GM12865 (cell line): ENCODE measurements around the gene WNT9A.

Source experiments
- DNase-seq: peaks from one replicate; pipeline ENCODE4 v3.0.0; 2010; ENCODE audit warnings: low read depth
- H3K4me3 ChIP-seq: 2 replicates; pipeline ENCODE4 v1.5.1; 2011; ENCODE audit warnings: mild to moderate bottlenecking, low read depth, low read length, control low read depth
- TF ChIP-seq, protein P1 (sequence below): IDR thresholded peaks from 2 replicates; pipeline ENCODE4 v1.5.1; 2011; ENCODE audit warnings: low read length, control low read depth, low read depth, inconsistent platforms; ENCODE audit not compliant: insufficient read depth; ENCODE audit errors: missing control alignments

WNT9A gene

DNA sequence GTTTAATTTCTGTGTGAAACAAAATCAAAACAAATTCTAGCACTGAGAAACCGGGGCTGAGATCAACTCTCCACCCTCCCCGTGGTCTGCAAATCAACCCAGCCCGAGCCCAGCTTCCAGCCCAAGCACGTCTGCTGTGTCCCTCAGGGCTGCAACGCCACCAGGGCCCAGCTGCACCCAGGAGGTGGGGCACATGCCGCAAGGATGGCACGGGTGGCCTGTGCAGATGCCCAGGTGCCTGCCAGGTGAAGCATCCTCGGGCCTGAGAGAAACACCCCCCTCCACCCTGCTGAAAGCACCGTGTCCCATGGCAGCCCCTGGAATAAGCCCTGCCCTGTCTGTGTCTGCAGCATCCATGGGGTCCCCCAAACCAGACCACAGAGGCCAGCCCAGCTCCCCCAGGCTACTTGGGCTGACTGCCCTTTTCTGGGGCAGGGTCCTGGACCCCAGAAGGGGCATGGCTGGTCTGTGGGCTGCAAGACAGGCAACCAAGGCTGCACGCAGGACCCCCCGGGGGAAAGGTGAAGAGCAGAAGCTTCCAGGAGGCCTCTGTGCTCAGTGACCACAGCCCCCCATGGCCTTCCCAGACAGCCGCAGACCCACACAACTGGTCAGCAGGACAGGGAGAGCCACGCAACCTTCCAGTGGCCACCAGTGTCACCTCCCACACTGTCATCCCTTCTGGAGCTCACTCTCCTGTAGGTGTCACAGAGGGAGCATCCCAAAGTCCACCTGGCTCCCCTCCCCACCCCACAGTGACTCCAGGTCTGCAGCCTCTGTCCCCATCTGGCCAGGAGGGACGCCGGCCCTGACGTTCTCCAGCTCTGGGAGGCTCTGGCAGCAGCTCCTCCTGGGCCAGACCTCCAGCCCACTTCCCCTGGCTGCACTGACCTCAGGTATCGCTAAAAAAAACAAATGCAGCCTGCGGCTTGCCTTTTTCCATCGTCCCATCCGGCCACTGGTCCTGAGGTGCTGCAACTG is 7.7 kb downstream of the WNT9A start:
- TF ChIP-seq, protein P1, sequence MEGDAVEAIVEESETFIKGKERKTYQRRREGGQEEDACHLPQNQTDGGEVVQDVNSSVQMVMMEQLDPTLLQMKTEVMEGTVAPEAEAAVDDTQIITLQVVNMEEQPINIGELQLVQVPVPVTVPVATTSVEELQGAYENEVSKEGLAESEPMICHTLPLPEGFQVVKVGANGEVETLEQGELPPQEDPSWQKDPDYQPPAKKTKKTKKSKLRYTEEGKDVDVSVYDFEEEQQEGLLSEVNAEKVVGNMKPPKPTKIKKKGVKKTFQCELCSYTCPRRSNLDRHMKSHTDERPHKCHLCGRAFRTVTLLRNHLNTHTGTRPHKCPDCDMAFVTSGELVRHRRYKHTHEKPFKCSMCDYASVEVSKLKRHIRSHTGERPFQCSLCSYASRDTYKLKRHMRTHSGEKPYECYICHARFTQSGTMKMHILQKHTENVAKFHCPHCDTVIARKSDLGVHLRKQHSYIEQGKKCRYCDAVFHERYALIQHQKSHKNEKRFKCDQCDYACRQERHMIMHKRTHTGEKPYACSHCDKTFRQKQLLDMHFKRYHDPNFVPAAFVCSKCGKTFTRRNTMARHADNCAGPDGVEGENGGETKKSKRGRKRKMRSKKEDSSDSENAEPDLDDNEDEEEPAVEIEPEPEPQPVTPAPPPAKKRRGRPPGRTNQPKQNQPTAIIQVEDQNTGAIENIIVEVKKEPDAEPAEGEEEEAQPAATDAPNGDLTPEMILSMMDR = no peak
- H3K4me3 ChIP-seq = no peak overlapping the region
- DNase-seq = no peak

DNA sequence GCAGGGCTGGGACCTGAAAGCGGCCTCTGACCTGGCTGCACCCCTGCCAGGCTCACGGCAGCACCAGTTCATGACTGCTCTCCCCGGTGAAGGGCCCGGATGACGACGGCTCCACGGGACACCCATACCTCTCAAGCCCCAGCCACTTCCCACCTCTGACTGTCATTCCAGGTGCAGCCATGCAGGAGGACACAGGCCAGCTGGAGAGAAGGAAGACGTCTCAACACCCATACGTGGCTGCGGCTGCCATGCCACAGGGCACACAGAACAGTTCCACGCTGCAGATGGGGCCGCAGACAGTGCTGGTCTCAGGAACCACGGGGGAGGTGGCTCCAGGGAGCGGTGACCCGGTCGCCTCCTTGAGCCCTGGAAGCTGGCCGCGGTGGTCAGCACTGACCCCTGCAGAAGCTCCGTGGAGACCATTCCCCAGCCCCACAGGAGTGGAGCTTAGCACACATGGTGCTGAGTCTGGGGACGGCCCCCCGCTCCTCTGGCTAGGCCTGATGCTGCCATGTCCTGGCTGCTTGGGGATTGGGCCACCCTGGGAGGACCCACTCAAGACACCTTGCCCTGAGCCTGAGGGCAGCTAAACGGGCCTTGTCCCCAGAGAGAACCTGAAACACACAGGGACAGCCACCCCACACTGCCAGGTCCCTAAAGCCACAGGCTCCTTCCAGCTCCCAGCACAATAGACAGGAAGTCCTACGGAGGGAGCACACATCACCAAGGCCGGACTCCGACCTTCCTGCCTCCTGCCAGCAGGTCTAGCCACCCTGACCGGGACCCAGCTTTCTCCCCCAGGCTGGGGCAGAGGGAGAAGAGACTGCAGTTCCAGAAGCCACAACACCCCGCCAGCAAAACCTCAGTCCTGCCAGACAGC is 8.6 kb downstream of the WNT9A start:
- TF ChIP-seq, protein P1 = no peak
- no peak overlapping the region for H3K4me3 ChIP-seq
- DNase-seq = no peak

DNA sequence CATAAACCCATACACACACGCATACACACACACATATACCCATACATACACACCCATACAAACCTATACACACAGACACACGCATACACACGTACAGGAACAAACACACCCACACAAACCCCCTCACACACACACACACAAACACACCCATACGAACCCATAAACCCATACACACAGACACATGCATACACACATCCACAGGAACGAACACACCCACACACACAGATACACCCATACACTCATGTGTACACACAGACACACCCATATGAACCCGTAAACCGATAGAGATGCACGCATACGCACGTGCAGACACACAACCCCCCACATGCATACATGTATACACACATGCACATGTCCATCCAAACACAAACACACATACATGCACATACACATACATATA is 9.5 kb downstream of the WNT9A start:
- no peak for DNase-seq

DNA sequence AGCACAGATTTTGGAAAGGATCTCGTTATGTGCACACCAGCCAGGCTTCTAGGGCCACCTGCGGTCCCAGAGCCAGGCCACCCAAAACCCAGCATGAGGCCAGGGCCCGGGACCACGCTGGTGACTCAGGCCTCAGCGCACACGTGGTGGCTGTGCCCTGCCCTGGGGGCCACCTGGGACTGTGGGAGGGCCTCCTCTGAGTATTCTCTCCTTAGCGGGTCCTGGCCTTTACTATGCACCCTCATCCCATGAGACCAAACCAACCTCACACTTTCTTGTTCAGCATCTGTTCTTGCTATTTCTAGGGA is 9.9 kb downstream of the WNT9A start:
- TF ChIP-seq, protein P1 = no peak
- DNase-seq = no peak
- H3K4me3 ChIP-seq = no peak overlapping the region

More for the DNA sequence above, 9.5 kb downstream of the WNT9A start:
- TF ChIP-seq, protein P1 = no peak
- no peak overlapping the region for H3K4me3 ChIP-seq

DNA sequence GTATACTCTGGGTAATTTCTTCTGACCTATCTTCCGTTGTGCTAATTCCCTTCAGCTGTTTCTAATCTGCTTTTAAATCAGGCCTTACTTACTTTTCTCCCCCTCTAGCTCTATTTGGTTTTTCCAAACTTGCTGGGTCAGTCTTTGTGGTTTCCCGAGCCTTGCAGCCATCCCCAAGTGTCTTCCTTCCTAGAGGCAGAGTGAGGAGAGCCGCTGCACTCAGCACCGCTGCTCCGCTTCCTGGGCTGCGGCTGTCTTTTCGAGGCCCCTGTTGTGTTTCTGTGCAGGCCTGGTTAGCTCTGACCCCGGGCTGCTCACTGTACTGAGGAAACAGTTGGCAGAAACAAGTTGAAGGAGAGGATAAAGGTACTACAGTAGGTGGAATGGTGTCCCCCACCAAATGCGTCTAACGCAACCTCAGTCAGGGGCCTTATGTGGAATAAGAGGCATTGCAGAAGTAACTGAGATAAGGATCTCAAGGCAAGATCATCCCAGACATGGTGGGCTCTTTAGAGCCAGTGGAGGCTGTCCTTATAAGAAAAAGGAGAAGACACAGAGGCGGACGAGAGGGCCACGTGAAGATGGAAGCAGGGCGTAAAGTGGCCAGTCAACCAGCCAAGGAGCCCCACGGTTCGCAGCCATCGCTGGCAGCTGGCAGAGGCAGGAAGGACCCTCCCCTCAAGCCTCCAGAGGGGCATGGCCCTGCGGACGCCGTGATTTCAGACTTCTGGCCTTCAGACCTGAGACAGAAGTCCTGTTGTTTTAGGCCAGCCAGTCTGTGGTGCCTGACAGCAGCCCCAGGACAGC is 10.5 kb downstream of the WNT9A start:
- no peak for DNase-seq
- H3K4me3 ChIP-seq = no peak overlapping the region
- TF ChIP-seq, protein P1 = no peak

DNA sequence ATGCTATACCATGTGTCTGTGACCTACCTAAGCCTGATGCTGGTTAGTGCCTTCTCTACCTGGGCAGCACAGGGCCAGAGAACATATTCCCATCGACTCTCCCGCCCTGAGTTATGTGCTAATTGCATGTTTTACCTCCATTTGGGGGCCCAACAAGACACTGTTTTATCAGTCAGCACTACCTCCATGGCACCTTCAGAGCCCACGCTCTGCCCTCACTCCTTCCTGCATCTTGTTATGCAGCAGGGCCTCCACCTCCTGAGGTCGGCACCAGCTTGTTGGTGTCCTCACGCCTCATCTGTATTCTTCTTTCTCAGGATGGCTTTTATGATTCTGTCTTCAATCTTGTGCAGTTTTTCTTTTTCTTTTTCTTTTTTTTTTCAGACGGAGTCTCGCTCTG is 11.9 kb downstream of the WNT9A start:
- TF ChIP-seq, protein P1 = no peak
- no peak for DNase-seq
- H3K4me3 ChIP-seq = no peak overlapping the region
